ENCODE results near the gene SPACA5.
"Not testable (repeated sequence)": the region's sequence is repeated elsewhere in the genome, so short reads cannot be mapped to it uniquely, and the experiment has no call there.

Gene SPACA5

GRCh38 chrX:48030641-48031173 lies 23.9 kb downstream of the SPACA5 start:
- H3K36me3 Mint-ChIP-seq (ENCODE audit: low read depth); H3K4me3 Mint-ChIP-seq; H3K4me1 Mint-ChIP-seq (ENCODE audit: low read depth); H3K9me3 Mint-ChIP-seq; H3K27ac Mint-ChIP-seq; H3K27me3 Mint-ChIP-seq; intact Hi-C loops (cut with micrococcal nuclease): not testable (repeated sequence)

- Mint-ChIP-seq H3K36me3 (ENCODE audit: low read depth) (no peaks in the 10 kb centered on the region), H3K9me3 (no peaks in the 10 kb centered on the region), H3K4me1 (ENCODE audit: low read depth) (no peaks in the 10 kb centered on the region), H3K27me3 (no peaks in the 10 kb centered on the region), H3K27ac (no peak overlapping the region), H3K4me3 (no peak overlapping the region)
- intact Hi-C loops (cut with micrococcal nuclease) = no loop called here
These were observed 29.1 kb downstream of the SPACA5 start for GRCh38 chrX:48035891-48036290.

DNA sequence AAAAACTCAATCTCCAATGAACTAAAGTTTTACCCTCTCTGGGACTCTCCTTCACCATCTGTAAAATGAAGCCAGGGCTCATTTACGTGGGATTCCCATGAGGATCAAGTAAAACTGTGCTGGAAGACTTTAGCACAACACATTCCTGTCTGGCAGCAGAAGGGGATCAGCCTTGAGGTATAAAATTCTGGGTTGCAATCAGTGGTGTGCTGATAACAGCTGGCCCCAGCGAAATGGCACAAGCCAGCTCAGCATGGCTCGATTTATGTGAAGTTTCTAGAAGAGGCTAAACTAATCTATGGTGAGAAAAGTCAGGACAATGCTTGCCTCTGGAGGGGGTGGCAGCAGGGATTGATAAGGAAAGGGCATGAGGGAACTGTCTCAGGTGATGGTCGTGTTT lies 36.3 kb downstream of the SPACA5 start:
- Mint-ChIP-seq H3K27ac (no peak overlapping the region), H3K4me3 (no peak overlapping the region), H3K27me3 (no peaks in the 10 kb centered on the region), H3K36me3 (ENCODE audit: low read depth) (no peaks in the 10 kb centered on the region), H3K4me1 (ENCODE audit: low read depth) (no peaks in the 10 kb centered on the region), H3K9me3 (no peaks in the 10 kb centered on the region)
- intact Hi-C loops (cut with micrococcal nuclease) = no loop called here

- H3K27ac Mint-ChIP-seq = no peak overlapping the region
- H3K4me3 Mint-ChIP-seq = no peak overlapping the region
- no peaks in the 10 kb centered on the region for H3K27me3 Mint-ChIP-seq
- intact Hi-C loops (cut with micrococcal nuclease) = no loop called here
- H3K36me3 Mint-ChIP-seq (ENCODE audit: low read depth) = no peaks in the 10 kb centered on the region
- H3K4me1 Mint-ChIP-seq (ENCODE audit: low read depth) = no peaks in the 10 kb centered on the region
- H3K9me3 Mint-ChIP-seq = no peaks in the 10 kb centered on the region
These were observed 38.9 kb downstream of the SPACA5 start for GRCh38 chrX:48045410-48046311.

DNA sequence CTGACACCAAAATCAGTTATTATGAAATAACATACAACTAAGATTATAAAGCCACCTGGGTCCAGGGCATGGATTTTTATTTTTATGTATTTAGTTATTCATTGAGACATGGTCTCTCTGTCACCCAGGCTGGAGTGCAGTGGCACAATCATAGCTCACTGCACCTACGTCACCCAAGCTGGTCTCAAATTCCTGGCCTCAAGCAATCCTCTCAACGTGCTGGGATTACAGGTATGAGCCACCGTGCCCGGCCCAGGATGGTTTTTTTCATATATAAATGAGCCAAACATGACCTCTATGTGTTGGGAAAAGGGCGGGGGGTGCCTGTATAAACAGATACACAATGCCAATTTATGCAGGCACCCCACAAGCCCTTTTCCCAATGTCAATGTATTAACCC lies 40.1 kb downstream of the SPACA5 start:
- no peaks in the 10 kb centered on the region for H3K4me1 Mint-ChIP-seq (ENCODE audit: low read depth)
- no peaks in the 10 kb centered on the region for H3K36me3 Mint-ChIP-seq (ENCODE audit: low read depth)
- no peak overlapping the region for H3K27ac Mint-ChIP-seq
- H3K4me3 Mint-ChIP-seq = no peak overlapping the region
- no peaks in the 10 kb centered on the region for H3K9me3 Mint-ChIP-seq
- intact Hi-C loops (cut with micrococcal nuclease) = no loop called here
- H3K27me3 Mint-ChIP-seq = no peaks in the 10 kb centered on the region

DNA sequence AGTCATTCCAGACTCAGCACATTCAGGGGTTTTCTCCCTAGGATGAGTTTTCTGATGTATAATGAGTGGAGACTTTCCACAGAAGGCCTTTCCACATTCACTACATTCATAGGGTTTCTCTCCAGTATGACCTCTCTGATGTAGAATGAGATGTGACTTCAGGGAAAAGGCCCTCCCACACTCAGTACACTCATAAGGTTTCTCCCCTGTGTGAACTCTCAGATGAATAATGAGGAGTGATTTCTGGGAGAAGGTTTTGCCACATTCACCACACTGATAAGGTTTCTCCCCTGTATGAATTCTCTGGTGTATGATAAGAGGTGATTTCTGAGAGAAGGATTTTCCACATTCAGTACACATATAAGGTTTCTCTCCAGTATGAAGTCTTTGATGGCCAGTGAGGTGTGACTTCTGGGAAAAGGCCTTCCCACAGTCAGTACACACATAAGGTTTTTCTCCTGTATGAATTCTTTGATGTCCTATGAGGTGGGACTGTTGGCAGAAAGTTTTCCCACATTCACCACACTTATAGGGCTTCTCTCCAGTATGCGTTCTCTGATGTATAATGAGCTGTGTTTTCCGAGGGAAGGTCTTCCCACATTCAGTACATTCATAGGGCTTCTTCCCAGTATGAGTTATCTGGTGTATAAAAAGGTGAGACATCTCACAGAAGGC lies 52.0 kb downstream of the SPACA5 start:
- no peaks in the 10 kb centered on the region for H3K4me1 Mint-ChIP-seq (ENCODE audit: low read depth)
- intact Hi-C loops (cut with micrococcal nuclease) = no loop called here
- H3K36me3 Mint-ChIP-seq (ENCODE audit: low read depth) = peaks cover 51% of the 10 kb centered on the region
- H3K27ac Mint-ChIP-seq = no peak overlapping the region
- no peaks in the 10 kb centered on the region for H3K27me3 Mint-ChIP-seq
- peaks cover 38% of the 10 kb centered on the region for H3K9me3 Mint-ChIP-seq
- H3K4me3 Mint-ChIP-seq = no peak overlapping the region

- Mint-ChIP-seq H3K4me3 (no peak overlapping the region), H3K27me3 (no peaks in the 10 kb centered on the region), H3K36me3 (ENCODE audit: low read depth) (peaks cover 51% of the 10 kb centered on the region), H3K9me3 (peaks cover 38% of the 10 kb centered on the region), H3K4me1 (ENCODE audit: low read depth) (no peaks in the 10 kb centered on the region), H3K27ac (no peak overlapping the region)
- intact Hi-C loops (cut with micrococcal nuclease) = no loop called here
These were observed 52.5 kb downstream of the SPACA5 start for GRCh38 chrX:48059296-48059639.
